LNCaP clone FGC (cell line): ENCODE results near the gene LIFR.

Experiments used
- DNase-seq: peaks from one replicate; pipeline ENCODE4 v3.0.0-alpha.2; 2011; ENCODE audit warnings: low read depth
- H3K4me3 ChIP-seq: 2 replicates; pipeline ENCODE4 v1.5.1; 2011; ENCODE audit warnings: mild to moderate bottlenecking, low read depth, low read length, control low read depth
- TF ChIP-seq, protein P1 (sequence below): IDR thresholded peaks from 2 replicates; pipeline ENCODE4 v1.5.1; 2012; ENCODE audit warnings: mild to moderate bottlenecking; ENCODE audit not compliant: control insufficient read depth, insufficient read depth; ENCODE audit errors: extremely low read depth

LIFR gene

GRCh38 chr5:38473008-38473407 lies 83.4 kb downstream of the LIFR start:
- DNase-seq = no peak
- H3K4me3 ChIP-seq = no peak overlapping the region
- TF ChIP-seq, protein P1, sequence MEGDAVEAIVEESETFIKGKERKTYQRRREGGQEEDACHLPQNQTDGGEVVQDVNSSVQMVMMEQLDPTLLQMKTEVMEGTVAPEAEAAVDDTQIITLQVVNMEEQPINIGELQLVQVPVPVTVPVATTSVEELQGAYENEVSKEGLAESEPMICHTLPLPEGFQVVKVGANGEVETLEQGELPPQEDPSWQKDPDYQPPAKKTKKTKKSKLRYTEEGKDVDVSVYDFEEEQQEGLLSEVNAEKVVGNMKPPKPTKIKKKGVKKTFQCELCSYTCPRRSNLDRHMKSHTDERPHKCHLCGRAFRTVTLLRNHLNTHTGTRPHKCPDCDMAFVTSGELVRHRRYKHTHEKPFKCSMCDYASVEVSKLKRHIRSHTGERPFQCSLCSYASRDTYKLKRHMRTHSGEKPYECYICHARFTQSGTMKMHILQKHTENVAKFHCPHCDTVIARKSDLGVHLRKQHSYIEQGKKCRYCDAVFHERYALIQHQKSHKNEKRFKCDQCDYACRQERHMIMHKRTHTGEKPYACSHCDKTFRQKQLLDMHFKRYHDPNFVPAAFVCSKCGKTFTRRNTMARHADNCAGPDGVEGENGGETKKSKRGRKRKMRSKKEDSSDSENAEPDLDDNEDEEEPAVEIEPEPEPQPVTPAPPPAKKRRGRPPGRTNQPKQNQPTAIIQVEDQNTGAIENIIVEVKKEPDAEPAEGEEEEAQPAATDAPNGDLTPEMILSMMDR = no peak

DNA sequence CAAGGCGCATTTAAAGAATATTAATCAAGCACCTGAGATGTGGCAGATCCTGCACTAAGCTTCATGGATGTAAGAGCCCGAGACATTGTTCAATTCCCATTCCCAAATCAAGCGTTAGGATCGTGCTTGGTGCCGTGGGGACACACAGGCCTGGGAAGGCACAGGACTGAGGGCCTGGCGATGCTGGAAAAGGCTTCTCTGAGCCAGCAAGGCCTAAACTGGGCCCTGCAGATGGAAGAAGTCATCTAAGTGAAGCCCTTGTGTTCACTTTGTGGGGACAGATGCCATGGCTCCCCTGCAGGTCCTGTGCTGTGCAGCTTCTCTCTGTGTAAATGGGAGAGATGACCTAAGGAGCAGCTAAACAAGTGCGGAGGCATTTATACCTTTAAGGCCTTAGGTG lies 83.9 kb downstream of the LIFR start:
- DNase-seq = no peak
- TF ChIP-seq, protein P1 = no peak
- no peak overlapping the region for H3K4me3 ChIP-seq

GRCh38 chr5:38471709-38472108 lies 84.7 kb downstream of the LIFR start:
- H3K4me3 ChIP-seq = no peak overlapping the region
- DNase-seq = no peak
- TF ChIP-seq, protein P1 = no peak

GRCh38 chr5:38469707-38470267 lies 86.7 kb downstream of the LIFR start:
- no peak for DNase-seq
- TF ChIP-seq, protein P1 = no peak
- no peak overlapping the region for H3K4me3 ChIP-seq

DNA sequence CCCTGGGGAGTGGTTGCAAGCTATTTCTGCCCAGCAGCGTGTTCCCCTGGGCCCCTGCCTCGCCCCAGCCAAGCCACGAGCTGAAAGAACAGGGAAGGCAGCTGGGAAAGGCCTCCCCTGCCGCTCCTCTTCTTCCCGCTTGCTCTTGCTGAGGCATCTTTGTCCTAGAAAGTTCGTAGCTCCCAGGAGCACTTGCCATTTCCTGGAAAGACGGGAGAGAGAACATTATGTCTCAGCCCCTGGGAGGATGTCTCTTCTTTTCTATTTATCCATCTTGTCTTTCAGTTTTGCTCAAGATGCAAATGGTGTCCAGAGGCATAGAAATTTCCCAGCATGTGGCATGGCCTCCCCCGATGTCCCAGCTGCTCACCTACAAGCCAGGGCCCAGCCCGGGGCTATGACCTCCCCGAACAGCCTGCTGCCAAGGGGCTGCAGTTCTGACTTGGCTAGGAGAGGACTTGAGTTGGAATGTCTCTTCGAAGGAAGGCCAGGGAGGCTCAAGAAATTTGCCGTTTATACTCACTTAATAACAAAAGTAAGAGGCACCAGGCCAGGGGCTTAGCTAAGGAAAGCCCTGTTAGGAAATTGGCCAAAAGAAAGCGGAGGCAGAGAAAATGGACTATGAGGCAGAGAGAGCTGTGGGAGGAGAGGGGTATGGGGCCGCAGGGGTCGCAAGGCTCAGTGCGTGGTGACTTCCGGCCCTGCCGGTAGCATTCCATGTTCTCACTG lies 87.3 kb downstream of the LIFR start:
- no peak overlapping the region for H3K4me3 ChIP-seq
- no peak for DNase-seq
- TF ChIP-seq, protein P1 = no peak

DNA sequence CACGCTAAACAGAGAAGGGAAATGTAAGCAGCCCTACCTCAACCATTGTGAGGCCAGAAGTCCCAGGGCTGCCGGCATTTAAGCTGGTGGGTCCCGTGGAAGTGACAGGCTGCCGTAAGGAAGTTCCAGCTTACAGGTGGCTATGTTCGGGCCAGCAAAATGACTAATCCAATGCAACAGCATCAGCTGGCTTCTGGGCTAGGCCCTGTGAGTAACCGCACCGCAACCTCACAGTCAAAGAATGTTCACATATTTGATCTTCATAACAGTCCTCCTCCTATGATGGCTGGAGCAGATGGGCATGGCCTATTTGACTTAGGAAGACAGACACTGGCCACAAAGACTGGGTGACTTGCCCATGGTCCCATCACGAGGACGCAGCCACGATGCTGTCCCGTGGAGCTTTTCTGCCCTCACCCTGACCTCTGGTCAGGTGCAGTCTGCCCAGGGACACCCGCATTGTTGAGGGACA lies 88.2 kb downstream of the LIFR start:
- H3K4me3 ChIP-seq = no peak overlapping the region
- TF ChIP-seq, protein P1 = no peak

More for the DNA sequence above, 88.2 kb downstream of the LIFR start:
- no peak for DNase-seq
